Right atrium auricular region (tissue), 2 donors: ENCODE data around the gene UNC13D. TPM values are rescaled to one million over a fixed set of nuclear protein-coding genes. Genes with fewer than 3 reads are reported as not detected.
"Not testable (repeated sequence)": the region's sequence is repeated elsewhere in the genome, so short reads cannot be mapped to it uniquely, and the experiment has no call there.

Experiments used
- DNase-seq: peaks from one replicate; pipeline ENCODE4 v3.0.0-alpha.2; 2019; ENCODE audit warnings: low spot score
- H3K27ac ChIP-seq, 2 donors: fragments of 200-600 bp; sonication (generic); 1 replicate in 1 of 2; 2 replicates in 1 of 2; pipeline ENCODE4 v1.5.1; 2016 to 2019
- H3K27me3 ChIP-seq, 2 donors: fragments of 200-600 bp; sonication (generic); one replicate each; pipeline versions ENCODE4 v1.5.1 to v1.6.0; 2017 to 2019
- H3K36me3 ChIP-seq: fragments of 200-600 bp; sonication (generic); one replicate; pipeline ENCODE4 v1.5.1; 2016
- H3K4me1 ChIP-seq, 2 donors: fragments of 200-600 bp; sonication (generic); one replicate each; pipeline versions ENCODE4 v1.5.1 to v1.6.0; 2017 to 2019
- H3K4me3 ChIP-seq, 2 donors: fragments of 200-600 bp; sonication (generic); 1 replicate in 1 of 2; 2 replicates in 1 of 2; pipeline ENCODE4 v1.5.1; 2017 to 2019; ENCODE audit warnings: mild to moderate bottlenecking in 1 of 2, moderate library complexity in 1 of 2
- H3K9me3 ChIP-seq, 2 donors: fragments of 200-600 bp; sonication (generic); one replicate each; pipeline ENCODE4 v1.5.1; 2019
- CTCF ChIP-seq, 2 donors: fragments of 200-600 bp; sonication (generic); IDR thresholded peaks; one replicate each; pipeline ENCODE4 v1.5.1; 2019; ENCODE audit warnings: antibody characterized with exemption in 2 of 2
- total RNA-seq, 2 donors: library from RNA; depleted of rRNA; stranded (reverse); fragments of >200 nt; gene quantifications; one replicate each; pipeline ENCODE4 v1.1.0, GENCODE V29; 2016

The UNC13D gene
- total RNA-seq, 2 donors from 2014 or later = 11.1 to 25.9 TPM

- Histone ChIP-seq H3K27me3 (no peaks in the 10 kb centered on the region), H3K27ac (peak overlapping the region; percentile 92 to 97), H3K9me3 (no peaks in the 10 kb centered on the region), H3K4me3 (no peak overlapping the region), H3K36me3 (peaks cover 33% of the 10 kb centered on the region), H3K4me1 (peaks cover 0 to 60% of the 10 kb centered on the region in 2 donors)
- no peak for TF ChIP-seq CTCF (IDR thresholded peaks at IDR 0.05)
- DNase-seq = no peak
Observed at GRCh38 chr17:75853433-75853832, 9.2 kb upstream of the UNC13D start.

- Histone ChIP-seq H3K27ac (peak overlapping the region; percentile 32 to 67), H3K4me1 (peaks cover 0 to 78% of the 10 kb centered on the region in 2 donors), H3K36me3 (peaks cover 51% of the 10 kb centered on the region)
- not testable (repeated sequence) for H3K9me3 ChIP-seq, DNase-seq, H3K27me3 ChIP-seq, H3K4me3 ChIP-seq
Observed at GRCh38 chr17:75851693-75851991, 7.4 kb upstream of the UNC13D start.

GRCh38 chr17:75850928-75851692 is 6.9 kb upstream of the UNC13D start:
- DNase-seq = no peak
- peak overlapping the region; percentile 32 to 67 for H3K27ac ChIP-seq
- no peaks in the 10 kb centered on the region for H3K9me3 ChIP-seq
- no peak for TF ChIP-seq CTCF (IDR thresholded peaks at IDR 0.05)
- H3K36me3 ChIP-seq = peaks cover 56% of the 10 kb centered on the region
- H3K27me3 ChIP-seq = no peaks in the 10 kb centered on the region
- peaks cover 0 to 78% of the 10 kb centered on the region in 2 donors for H3K4me1 ChIP-seq
- H3K4me3 ChIP-seq = no peak overlapping the region

GRCh38 chr17:75849724-75850123 is 5.5 kb upstream of the UNC13D start:
- H3K27ac ChIP-seq = peak overlapping the region; percentile 32 to 67
- peaks cover 58% of the 10 kb centered on the region for H3K36me3 ChIP-seq
- no peak for DNase-seq
- no peak for TF ChIP-seq CTCF (IDR thresholded peaks at IDR 0.05)
- H3K27me3 ChIP-seq = no peaks in the 10 kb centered on the region
- H3K4me3 ChIP-seq = no peak overlapping the region
- H3K4me1 ChIP-seq = peaks cover 0 to 90% of the 10 kb centered on the region in 2 donors
- no peaks in the 10 kb centered on the region for H3K9me3 ChIP-seq

- TF ChIP-seq CTCF (IDR thresholded peaks at IDR 0.05) = no peak
- no peaks in the 10 kb centered on the region for H3K9me3 ChIP-seq
- H3K4me1 ChIP-seq = peaks cover 0 to 91% of the 10 kb centered on the region in 2 donors
- DNase-seq = no peak
- no peak overlapping the region for H3K4me3 ChIP-seq
- H3K27me3 ChIP-seq = no peaks in the 10 kb centered on the region
- peaks cover 58% of the 10 kb centered on the region for H3K36me3 ChIP-seq
- peak overlapping the region; percentile 32 to 67 for H3K27ac ChIP-seq
Observed at GRCh38 chr17:75849279-75849646, 5.1 kb upstream of the UNC13D start.

- H3K27ac ChIP-seq = peak overlapping the region; percentile 32 to 67
Observed at GRCh38 chr17:75848523-75849278, 4.5 kb upstream of the UNC13D start.

More at GRCh38 chr17:75848523-75849278, 4.5 kb upstream of the UNC13D start:
- H3K36me3 ChIP-seq = peaks cover 58% of the 10 kb centered on the region
- DNase-seq = peak; percentile 67
- no peaks in the 10 kb centered on the region for H3K27me3 ChIP-seq
- no peak overlapping the region for H3K4me3 ChIP-seq
- no peaks in the 10 kb centered on the region for H3K9me3 ChIP-seq
- H3K4me1 ChIP-seq = peaks cover 0 to 92% of the 10 kb centered on the region in 2 donors
- TF ChIP-seq CTCF (IDR thresholded peaks at IDR 0.05) = peak; percentile 47 to 69
